ENCODE data around the gene LY6G6F.

The LY6G6F gene

DNA sequence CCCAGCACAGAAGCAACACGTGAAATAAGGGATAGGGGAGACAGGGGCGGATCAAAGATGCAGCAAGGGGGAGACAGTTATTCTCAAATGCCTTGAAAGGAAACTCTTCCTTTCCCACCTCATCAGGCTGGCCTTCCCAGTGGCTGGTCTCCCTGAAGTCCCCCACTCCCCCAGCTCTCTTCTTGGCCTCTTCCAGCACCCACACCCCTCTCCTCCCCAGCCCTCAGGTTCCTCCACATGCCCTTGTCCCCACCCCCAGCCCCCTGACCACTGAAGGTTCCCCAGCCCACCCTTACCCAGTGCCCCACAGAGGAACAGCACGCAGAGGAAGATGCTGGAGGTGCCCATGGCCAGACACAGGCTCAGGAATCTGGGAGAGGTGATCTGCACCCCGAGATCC, 6.8 kb downstream of the LY6G6F start:
- TF ChIP-seq, protein P1, sequence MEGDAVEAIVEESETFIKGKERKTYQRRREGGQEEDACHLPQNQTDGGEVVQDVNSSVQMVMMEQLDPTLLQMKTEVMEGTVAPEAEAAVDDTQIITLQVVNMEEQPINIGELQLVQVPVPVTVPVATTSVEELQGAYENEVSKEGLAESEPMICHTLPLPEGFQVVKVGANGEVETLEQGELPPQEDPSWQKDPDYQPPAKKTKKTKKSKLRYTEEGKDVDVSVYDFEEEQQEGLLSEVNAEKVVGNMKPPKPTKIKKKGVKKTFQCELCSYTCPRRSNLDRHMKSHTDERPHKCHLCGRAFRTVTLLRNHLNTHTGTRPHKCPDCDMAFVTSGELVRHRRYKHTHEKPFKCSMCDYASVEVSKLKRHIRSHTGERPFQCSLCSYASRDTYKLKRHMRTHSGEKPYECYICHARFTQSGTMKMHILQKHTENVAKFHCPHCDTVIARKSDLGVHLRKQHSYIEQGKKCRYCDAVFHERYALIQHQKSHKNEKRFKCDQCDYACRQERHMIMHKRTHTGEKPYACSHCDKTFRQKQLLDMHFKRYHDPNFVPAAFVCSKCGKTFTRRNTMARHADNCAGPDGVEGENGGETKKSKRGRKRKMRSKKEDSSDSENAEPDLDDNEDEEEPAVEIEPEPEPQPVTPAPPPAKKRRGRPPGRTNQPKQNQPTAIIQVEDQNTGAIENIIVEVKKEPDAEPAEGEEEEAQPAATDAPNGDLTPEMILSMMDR (IDR thresholded peaks at IDR 0.05; ENCODE audit: borderline replicate concordance, insufficient read depth, low read depth, low read length) = no peak
- H3K4me3 ChIP-seq (ENCODE audit: low read depth, low read length) = no peak overlapping the region

DNA sequence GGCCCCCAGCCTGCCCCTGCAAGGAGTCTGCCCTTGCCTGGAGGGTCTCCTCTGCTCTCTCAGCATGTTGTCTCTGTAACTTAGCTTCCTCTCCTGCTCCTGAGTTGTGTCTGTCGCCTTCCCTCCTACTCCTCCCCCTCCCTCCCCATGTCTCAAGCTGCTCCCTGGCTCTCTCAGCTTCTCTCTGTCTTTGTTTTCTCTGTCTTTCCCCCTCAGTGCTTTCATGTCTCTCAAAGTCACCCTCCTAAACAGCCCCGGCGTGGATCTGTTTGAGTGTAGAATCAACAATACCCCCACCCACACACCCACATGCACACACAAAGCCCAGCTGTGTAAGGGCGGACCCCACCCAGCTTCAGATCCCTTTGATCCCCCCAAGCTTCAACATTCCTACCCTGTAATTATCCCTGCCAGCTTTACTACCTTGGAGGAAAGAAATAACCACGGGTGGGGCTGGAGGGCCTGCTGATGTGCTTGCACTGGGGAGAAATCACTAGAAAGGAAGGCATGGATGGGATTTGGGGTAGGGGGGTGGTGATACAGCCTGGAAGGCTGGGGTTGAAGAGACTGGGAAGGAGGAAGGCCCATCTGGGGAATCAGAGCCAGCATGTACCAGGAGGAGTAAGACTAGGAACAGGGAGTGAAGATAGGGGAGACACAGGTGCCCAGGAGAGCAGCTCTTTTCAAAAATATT, 7.5 kb downstream of the LY6G6F start:
- no peak overlapping the region for H3K4me3 ChIP-seq (ENCODE audit: low read depth, low read length)
- TF ChIP-seq, protein P1 (IDR thresholded peaks at IDR 0.05; ENCODE audit: borderline replicate concordance, insufficient read depth, low read depth, low read length) = no peak

DNA sequence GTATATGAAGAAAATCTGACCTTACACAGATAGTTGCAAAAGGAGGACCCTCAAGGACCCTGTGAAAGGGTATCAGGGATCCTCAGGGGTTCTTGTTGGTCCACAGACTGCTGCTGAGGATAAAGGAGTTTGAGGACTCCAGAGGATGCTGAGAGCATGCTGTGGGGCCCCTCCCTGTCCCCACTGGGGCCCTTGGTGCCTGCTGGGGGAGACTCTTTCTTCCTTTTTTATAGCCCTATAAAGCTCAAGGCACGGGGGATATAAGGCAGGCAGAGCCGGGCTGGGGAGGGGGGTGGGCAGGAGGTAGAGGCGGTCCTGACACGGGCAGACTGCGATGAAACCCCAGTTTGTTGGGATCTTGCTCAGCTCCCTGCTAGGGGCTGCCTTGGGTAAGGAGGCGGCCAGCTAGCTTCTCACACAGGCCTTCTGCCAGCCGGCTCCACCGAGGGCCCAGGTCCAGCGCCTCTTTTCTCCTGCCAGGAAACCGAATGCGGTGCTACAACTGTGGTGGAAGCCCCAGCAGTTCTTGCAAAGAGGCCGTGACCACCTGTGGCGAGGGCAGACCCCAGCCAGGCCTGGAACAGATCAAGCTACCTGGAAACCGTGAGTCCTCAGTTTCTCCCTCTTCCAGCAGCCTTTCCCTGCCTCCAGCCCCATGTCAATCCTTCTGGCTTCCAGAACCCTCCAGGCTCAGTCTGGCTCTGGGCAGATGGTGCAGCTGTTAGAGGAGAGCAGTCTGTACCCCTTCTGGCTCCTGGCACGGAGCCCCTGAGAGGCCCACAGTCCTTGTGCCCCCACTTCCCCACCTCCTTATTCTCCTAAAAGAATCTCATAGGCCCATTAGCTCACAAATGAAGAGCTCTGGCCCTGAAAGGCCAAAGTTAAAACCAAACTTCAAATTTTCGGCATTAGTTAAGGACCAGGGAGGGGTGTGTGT, 8.6 kb downstream of the LY6G6F start, which contains the start of gene LY6G6D:
TSS of gene LY6G6D (plus strand) at position 327 of the 937 bp plus-strand sequence. CDS start at position 335, 8 bp downstream.
- TF ChIP-seq, protein P1 (IDR thresholded peaks at IDR 0.05; ENCODE audit: borderline replicate concordance, insufficient read depth, low read depth, low read length) = no peak
- no peak within 1 kb of the TSS for H3K4me3 ChIP-seq (ENCODE audit: low read depth, low read length)

DNA sequence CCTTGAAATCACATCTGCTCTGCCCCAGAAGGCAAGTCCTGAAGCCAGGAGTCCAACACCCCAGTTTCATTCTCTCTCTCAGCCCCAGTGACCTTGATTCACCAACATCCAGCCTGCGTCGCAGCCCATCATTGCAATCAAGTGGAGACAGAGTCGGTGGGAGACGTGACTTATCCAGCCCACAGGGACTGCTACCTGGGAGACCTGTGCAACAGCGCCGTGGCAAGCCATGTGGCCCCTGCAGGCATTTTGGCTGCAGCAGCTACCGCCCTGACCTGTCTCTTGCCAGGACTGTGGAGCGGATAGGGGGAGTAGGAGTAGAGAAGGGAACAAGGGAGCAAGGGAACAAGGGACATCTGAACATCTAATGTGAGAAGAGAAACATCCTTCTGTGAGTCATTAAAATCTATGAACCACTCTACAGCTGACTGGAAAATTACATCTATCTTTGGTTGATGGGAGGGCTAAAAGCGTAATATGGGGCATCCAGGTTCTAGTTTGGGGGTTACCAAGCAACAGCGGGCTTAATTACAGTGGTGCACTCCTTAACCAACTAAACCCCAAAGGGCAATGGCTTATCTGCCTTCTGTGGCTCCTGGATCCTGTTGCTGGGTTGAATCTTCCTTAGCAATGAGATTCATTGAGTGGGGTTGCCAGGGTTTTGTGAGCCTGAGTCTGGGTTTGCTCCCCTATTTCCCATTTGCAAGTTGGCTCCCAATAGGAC, 11.0 kb downstream of the LY6G6F start:
- TF ChIP-seq, protein P1 (IDR thresholded peaks at IDR 0.05; ENCODE audit: borderline replicate concordance, insufficient read depth, low read depth, low read length) = 0 out of 2 replicates have a peak, but pooled peaks have one; percentile 4

DNA sequence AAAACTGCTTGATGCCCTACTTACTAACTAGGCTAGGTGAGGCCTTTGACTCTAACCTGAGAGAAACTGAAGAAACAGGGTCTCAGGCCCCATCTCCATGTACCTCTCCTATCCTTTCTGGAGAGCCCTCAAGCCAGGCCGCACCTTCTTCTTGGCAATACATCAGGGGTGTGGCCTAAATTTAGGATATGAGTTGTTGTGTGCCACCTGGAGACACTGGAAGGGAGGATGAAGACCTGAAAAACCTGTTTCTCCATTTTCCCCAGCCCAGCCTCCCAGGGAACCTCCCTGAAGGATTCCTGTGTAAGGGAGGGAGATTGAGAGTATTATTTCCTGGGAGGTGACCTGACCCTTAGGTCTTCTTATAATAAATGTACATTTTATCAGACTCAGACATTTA, 11.6 kb downstream of the LY6G6F start:
- TF ChIP-seq, protein P1 (IDR thresholded peaks at IDR 0.05; ENCODE audit: borderline replicate concordance, insufficient read depth, low read depth, low read length) = no peak
- no peak overlapping the region for H3K4me3 ChIP-seq (ENCODE audit: low read depth, low read length)

More for the DNA sequence above, 11.0 kb downstream of the LY6G6F start:
- H3K4me3 ChIP-seq (ENCODE audit: low read depth, low read length) = no peak overlapping the region

DNA sequence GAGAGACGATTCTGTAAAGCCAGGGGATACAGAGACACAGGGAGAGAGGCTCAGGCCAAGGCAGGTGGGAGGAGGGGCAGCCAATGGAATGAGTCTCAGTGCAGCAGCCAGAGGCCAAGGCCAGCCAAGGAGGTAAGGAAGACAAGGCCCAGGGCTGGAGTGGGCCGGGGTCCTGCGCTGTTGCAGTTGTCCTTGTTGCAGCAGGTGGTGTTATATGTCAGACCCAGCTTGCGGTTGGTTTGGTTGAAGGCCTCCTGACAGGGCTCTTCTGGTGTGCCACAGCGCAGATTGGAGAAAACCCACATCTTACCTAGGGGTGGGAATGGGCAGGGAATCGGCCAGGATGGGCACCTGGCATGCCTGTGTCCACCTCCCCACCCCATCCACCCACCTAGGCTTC, 12.3 kb downstream of the LY6G6F start:
- TF ChIP-seq, protein P1 (IDR thresholded peaks at IDR 0.05; ENCODE audit: borderline replicate concordance, insufficient read depth, low read depth, low read length) = no peak
- no peak overlapping the region for H3K4me3 ChIP-seq (ENCODE audit: low read depth, low read length)

All from GM12875 (cell line).